ENCODE measurements around the gene GSTCD. TPM values are rescaled to one million over a fixed set of nuclear protein-coding genes. Genes with fewer than 3 reads are reported as not detected.

GSTCD gene
- total RNA-seq, 1 experiment from 2014 or later, result 21.7 TPM

- TF ChIP-seq STAT6 (CRISPR knock-in tag; conservative IDR thresholded peaks at IDR 0.05; ENCODE audit: low read depth), result no peak
- TF ChIP-seq KAT7 (CRISPR knock-in tag; IDR thresholded peaks at IDR 0.05; ENCODE audit: borderline replicate concordance), result no peak
- TF ChIP-seq FOXP1 (CRISPR knock-in tag; IDR thresholded peaks at IDR 0.05; ENCODE audit: borderline replicate concordance), result no peak
- no peak for TF ChIP-seq ZNF138 (CRISPR knock-in tag; conservative IDR thresholded peaks at IDR 0.05)
- no peak for TF ChIP-seq E2F1 (CRISPR knock-in tag; IDR thresholded peaks at IDR 0.05)
- no peak for TF ChIP-seq ELF4 (CRISPR knock-in tag; IDR thresholded peaks at IDR 0.05; ENCODE audit: low read depth)
- no peak for TF ChIP-seq IRF2 (CRISPR knock-in tag; IDR thresholded peaks at IDR 0.05; ENCODE audit: borderline replicate concordance, low read depth)
- no peak for TF ChIP-seq FOXJ3 (CRISPR knock-in tag; IDR thresholded peaks at IDR 0.05; ENCODE audit: borderline replicate concordance)
- TF ChIP-seq ESRRA (CRISPR knock-in tag; IDR thresholded peaks at IDR 0.05; ENCODE audit: borderline replicate concordance), result no peak
- no peak for TF ChIP-seq MAX (CRISPR knock-in tag; IDR thresholded peaks at IDR 0.05)
- TF ChIP-seq ZBTB21 (CRISPR knock-in tag; IDR thresholded peaks at IDR 0.05; ENCODE audit: borderline replicate concordance), result no peak
- DNase-seq (ENCODE audit: low spot score), result no peak
- Mint-ChIP-seq H3K36me3 (0 out of 2 replicates have a peak, but pooled peaks cover 8% of the 10 kb centered on the region), H3K9me3 (peaks cover 18% of the 10 kb centered on the region), H3K27ac (no peak overlapping the region), H3K4me1 (no peaks in the 10 kb centered on the region), H3K4me3 (no peak overlapping the region), H3K27me3 (ENCODE audit: low read depth) (peaks cover 9% of the 10 kb centered on the region)
- POLR2A ChIA-PET, result no interaction called here
- CTCF ChIA-PET, result no interaction called here
- no peak for ATAC-seq
These were observed 170.1 kb downstream of the GSTCD start for GRCh38 chr4:105878668-105879067.

- H3K27me3 Mint-ChIP-seq (ENCODE audit: low read depth), result peaks cover 33% of the 10 kb centered on the region
- ChIA-PET POLR2A (interaction anchor here (1.3 kb wide), 1 partner anchor 27 kb away, joined by 3 read pairs; no protein-coding TSS in a partner anchor), CTCF (no interaction called here)
- DNase-seq (ENCODE audit: low spot score), result no peak
- H3K4me1 Mint-ChIP-seq, result no peaks in the 10 kb centered on the region
- peaks cover 18% of the 10 kb centered on the region for H3K9me3 Mint-ChIP-seq
- H3K36me3 Mint-ChIP-seq, result no peaks in the 10 kb centered on the region
- H3K27ac Mint-ChIP-seq, result no peak overlapping the region
- no peak for ATAC-seq
- H3K4me3 Mint-ChIP-seq, result no peak overlapping the region
- TF ChIP-seq IRF2 (CRISPR knock-in tag; IDR thresholded peaks at IDR 0.05; ENCODE audit: borderline replicate concordance, low read depth) (no peak), GTF2I (CRISPR knock-in tag; conservative IDR thresholded peaks at IDR 0.05) (no peak), FOXP4 (CRISPR knock-in tag; IDR thresholded peaks at IDR 0.05) (no peak), NFATC4 (CRISPR knock-in tag; IDR thresholded peaks at IDR 0.05) (no peak), ZNF396 (CRISPR knock-in tag; IDR thresholded peaks at IDR 0.05; ENCODE audit: borderline replicate concordance) (no peak), HMGA2 (CRISPR knock-in tag; IDR thresholded peaks at IDR 0.05) (no peak), ELF4 (CRISPR knock-in tag; IDR thresholded peaks at IDR 0.05; ENCODE audit: low read depth) (no peak), ETV6 (CRISPR knock-in tag; IDR thresholded peaks at IDR 0.05) (no peak)
These were observed 178.9 kb downstream of the GSTCD start for GRCh38 chr4:105887508-105887907.

Measured in WTC11 (cell line).